Adrenal gland (tissue), 12 donors: Measurements from ENCODE around the gene RBFOX1. TPM values are rescaled to one million over a fixed set of nuclear protein-coding genes. Genes with fewer than 3 reads are reported as not detected.

Source experiments
- DNase-seq, 7 donors: peaks; one replicate each; pipeline ENCODE4 v3.0.0-alpha.2; 2019 to 2020
- H3K27ac ChIP-seq, 5 donors: fragments of 200-600 bp; sonication (generic) in 4 of 5; 1 replicate in 3 of 5; 2 replicates in 2 of 5; pipeline versions ENCODE4 v1.5.1 to v1.8.0; 2016 to 2020; ENCODE audit warnings: mild to moderate bottlenecking in 1 of 5
- H3K27me3 ChIP-seq: fragments of 200-600 bp; 2 replicates; pipeline ENCODE4 v1.8.0; 2021
- H3K36me3 ChIP-seq, 2 donors: fragments of 200-600 bp; replicated peaks in 1 of 2; 1 replicate in 1 of 2; 2 replicates in 1 of 2; pipeline versions ENCODE4 v1.5.1 to v1.8.0; 2018 to 2022
- H3K4me1 ChIP-seq, 2 donors: fragments of 200-600 bp; replicated peaks in 1 of 2; 1 replicate in 1 of 2; 2 replicates in 1 of 2; pipeline versions ENCODE4 v1.5.1 to v1.8.0; 2018 to 2021
- H3K4me3 ChIP-seq, 4 donors: fragments of 200-600 bp; sonication (generic) in 3 of 4; one replicate each; pipeline ENCODE4 v1.5.1; 2016 to 2018
- H3K9me3 ChIP-seq, 3 donors: fragments of 200-600 bp; sonication (generic) in 1 of 3; replicated peaks in 1 of 3; 1 replicate in 2 of 3; 2 replicates in 1 of 3; pipeline versions ENCODE4 v1.5.1 to v1.8.0; 2016 to 2021
- POLR2A ChIP-seq, 2 donors: fragments of 450-650 bp; IDR thresholded peaks; one replicate each; pipeline ENCODE4 v1.6.1; 2017; ENCODE audit warnings: antibody characterized with exemption in 2 of 2, mild to moderate bottlenecking in 2 of 2, moderate library complexity in 1 of 2
- WGBS, 4 donors: extraction: QIAGEN DNeasy Blood & Tissue Kit in 2 of 4; methylation state at CpG; one replicate each; pipeline versions ENCODE4 v1.1.5 to v1.1.7; 2013 to 2017; 5-methylcytosine and 5-hydroxymethylcytosine counted together
- intact Hi-C, 2 donors: fragments of 100-400 bp; cut with DNase I; formaldehyde crosslinking; loops; one replicate each; pipeline versions ENCODE4 v1.14.1 to v1.15.0; 2022 to 2023
- polyA plus RNA-seq, 3 donors: library from polyadenylated mRNA; stranded (reverse); fragments of 200-250 nt in 2 of 3; fragments of 350-450 nt in 1 of 3; fragmentation: Illumina TruSeq in 1 of 3; extraction: RNeasy Lipid Tissue Mini Kit (QIAGEN cat#74804) in 1 of 3; gene quantifications; one replicate each; pipeline ENCODE4 v1.2.3, GENCODE V29; 2013 to 2014
- total RNA-seq, 9 donors: library from RNA; depleted of rRNA in 4 of 9; stranded (reverse); fragments of >200 nt in 4 of 9; fragments of 120-200 nt in 1 of 9; fragmentation: NEBNext Ultra II Directional in 1 of 9; extraction: Animal tissue kit (Norgen Biotek cat#: 25700) in 1 of 9; gene quantifications; one replicate each; pipeline versions ENCODE4 v1.1.0 to v1.2.4, GENCODE V29; 2013 to 2023
- TF ChIP-seq, protein P1 (sequence below), 6 experiments: fragments of 450-650 bp in 4 of 6; fragments of 200-600 bp in 2 of 6; sonication (generic) in 1 of 6; IDR thresholded peaks; 1 replicate in 5 of 6; 2 replicates in 1 of 6; pipeline versions ENCODE4 v1.5.1 to v1.8.0; 2016 to 2021; ENCODE audit warnings: antibody characterized with exemption in 6 of 6, mild to moderate bottlenecking in 2 of 6, moderate library complexity in 1 of 6
- donor health status: healthy with polysubstance abuse.
- donor health status: Bipolar disorder and iron deficiency.
- donor health status: DM: yes; HTN: yes; CAD: no.
- donor health status: DM: no; HTN: no; CAD: no.
- donor health status: DM: no; HTN: no; CAD: no.
- donor health status: DM: yes; HTN: yes; CAD: no.

RBFOX1 gene
- total and polyA plus RNA-seq, 12 donors, result 0.19 to 6.3 (median 0.71) TPM; not detected in 4

DNA sequence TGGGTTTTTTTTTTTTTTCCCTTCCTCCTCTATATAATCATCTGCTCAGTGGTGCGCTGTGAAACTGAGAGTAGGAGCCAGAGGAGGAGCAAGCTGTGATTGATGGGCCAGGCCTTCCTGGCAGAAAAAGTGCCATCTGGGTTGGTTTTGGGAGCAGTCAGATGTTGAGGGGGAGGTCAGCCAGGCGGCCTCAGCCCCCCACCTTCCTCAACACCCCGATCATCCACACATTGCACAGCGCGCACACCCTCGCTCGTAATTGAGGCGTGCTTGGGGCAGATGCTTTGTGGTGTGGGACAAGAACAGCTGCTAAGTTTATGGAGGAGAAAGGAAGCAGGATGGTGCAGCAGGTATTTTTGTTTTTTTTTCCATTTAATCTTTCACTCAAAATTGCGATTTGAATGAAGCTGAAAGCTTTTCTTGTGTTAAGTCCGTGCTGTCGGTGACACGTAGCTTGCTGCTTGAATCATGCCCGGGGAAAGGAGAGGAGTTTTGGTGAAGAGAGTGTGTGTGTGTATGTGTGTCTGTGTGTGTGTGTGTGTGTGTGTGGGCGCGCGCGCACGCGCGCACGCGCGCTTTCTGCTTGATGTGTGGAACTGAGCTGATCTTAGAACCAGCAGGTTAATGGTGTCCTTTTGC lies 177.4 kb downstream of the RBFOX1 start:
- Histone ChIP-seq H3K9me3 (no peaks in the 10 kb centered on the region), H3K27me3 (no peaks in the 10 kb centered on the region), H3K4me1 (no peaks in the 10 kb centered on the region), H3K27ac (no peak overlapping the region), H3K36me3 (no peaks in the 10 kb centered on the region), H3K4me3 (no peak overlapping the region)
- intact Hi-C loops, result no loop called here
- TF ChIP-seq, protein P1, sequence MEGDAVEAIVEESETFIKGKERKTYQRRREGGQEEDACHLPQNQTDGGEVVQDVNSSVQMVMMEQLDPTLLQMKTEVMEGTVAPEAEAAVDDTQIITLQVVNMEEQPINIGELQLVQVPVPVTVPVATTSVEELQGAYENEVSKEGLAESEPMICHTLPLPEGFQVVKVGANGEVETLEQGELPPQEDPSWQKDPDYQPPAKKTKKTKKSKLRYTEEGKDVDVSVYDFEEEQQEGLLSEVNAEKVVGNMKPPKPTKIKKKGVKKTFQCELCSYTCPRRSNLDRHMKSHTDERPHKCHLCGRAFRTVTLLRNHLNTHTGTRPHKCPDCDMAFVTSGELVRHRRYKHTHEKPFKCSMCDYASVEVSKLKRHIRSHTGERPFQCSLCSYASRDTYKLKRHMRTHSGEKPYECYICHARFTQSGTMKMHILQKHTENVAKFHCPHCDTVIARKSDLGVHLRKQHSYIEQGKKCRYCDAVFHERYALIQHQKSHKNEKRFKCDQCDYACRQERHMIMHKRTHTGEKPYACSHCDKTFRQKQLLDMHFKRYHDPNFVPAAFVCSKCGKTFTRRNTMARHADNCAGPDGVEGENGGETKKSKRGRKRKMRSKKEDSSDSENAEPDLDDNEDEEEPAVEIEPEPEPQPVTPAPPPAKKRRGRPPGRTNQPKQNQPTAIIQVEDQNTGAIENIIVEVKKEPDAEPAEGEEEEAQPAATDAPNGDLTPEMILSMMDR (IDR thresholded peaks at IDR 0.05), result no peak
- no peak for TF ChIP-seq POLR2A (IDR thresholded peaks at IDR 0.05)
- no peak for DNase-seq
- WGBS, 4 donors, result 53 to 80% (median 72%) methylated on average over 22 to 23 of the region's 23 CpGs

DNA sequence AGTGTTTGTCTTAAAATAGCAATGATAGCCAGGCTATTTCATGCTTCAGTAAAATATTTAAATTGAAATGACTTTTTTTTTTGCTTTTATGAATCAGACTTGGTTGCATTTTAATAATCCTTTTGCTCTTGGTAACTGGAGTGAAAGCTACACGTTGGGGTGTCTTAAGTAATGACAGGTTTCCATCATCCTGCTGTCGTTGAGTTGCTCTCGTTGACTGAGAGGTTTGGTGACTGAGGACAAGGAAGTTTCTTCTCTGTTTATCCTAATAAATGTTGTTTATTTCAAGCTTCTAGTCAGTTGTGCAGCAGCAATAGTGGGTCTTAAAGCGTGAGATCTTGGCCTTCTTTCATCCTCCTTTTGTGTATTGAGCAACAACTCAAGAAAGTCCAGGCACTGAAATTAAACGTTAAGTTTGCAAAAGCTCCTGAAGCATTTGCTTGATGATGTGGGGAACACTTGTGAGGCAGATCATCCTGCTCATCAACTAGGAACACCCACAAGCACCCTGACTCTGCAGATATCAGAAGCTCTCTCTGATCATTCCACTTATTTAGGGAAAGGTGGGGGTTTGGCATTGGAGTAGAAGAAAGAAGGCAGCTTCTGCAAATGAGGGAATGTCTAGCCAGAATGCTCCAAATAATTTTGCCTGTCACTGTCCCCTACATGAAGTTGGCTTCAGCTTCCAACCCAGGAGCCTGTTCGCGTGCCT lies 179.1 kb downstream of the RBFOX1 start:
- intact Hi-C loops, result no loop called here
- 68 to 78% (median 76%) methylated on average over 7 of the region's 7 CpGs for whole genome bisulfite sequencing, 4 donors
- H3K4me1 ChIP-seq, result no peaks in the 10 kb centered on the region
- DNase-seq, result no peak
- TF ChIP-seq, protein P1 (IDR thresholded peaks at IDR 0.05), result no peak
- no peak for TF ChIP-seq POLR2A (IDR thresholded peaks at IDR 0.05)
- H3K27me3 ChIP-seq, result no peaks in the 10 kb centered on the region
- no peaks in the 10 kb centered on the region for H3K9me3 ChIP-seq
- H3K36me3 ChIP-seq, result no peaks in the 10 kb centered on the region
- no peak overlapping the region for H3K4me3 ChIP-seq
- H3K27ac ChIP-seq, result no peak overlapping the region

DNA sequence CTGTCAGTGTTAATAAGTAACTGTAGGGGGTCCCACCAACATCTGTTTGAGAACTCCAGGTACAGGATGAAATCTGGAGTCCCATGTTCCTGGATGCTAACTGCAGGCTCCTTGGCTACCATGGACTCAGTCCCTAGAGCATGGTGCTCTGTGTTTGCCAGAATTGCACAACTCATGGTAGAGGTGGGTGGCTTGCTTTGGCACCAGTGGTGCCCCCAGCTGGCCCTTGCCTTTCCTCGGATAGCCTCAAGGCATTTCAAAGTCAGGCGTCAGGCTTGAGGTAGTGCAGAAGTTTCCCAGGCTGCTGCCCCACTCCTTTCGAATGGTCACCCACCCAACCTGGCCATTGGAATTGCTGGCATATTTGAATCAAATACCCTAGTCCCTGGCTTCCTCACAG lies 179.9 kb downstream of the RBFOX1 start:
- TF ChIP-seq POLR2A (IDR thresholded peaks at IDR 0.05), result no peak
- TF ChIP-seq, protein P1 (IDR thresholded peaks at IDR 0.05), result no peak
- no peak for DNase-seq
- Histone ChIP-seq H3K27me3 (no peaks in the 10 kb centered on the region), H3K9me3 (no peaks in the 10 kb centered on the region), H3K36me3 (no peaks in the 10 kb centered on the region), H3K4me1 (no peaks in the 10 kb centered on the region), H3K27ac (no peak overlapping the region), H3K4me3 (no peak overlapping the region)
- WGBS, 4 donors, result 54 to 63% (median 59%) methylated on average over 3 of the region's 3 CpGs
- intact Hi-C loops, result no loop called here

DNA sequence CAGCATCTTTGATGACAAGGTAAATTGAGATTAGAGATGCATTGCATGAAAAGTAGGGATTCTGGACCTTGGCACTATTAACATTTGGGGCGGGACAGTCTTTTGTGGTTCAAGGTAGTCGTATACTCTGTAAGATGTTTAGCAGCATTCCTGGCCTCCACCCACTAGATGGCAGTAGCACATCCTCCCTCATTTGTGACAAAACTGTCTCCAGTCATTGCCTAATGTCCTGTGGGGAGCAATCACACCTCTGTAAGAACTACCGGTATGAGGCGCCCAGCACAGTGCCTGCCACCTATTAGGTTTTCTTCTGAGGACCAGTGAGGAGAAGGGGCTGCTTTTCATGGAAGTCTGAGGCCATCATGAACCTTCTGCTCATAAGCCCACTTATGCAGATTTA lies 180.8 kb downstream of the RBFOX1 start:
- H3K4me3 ChIP-seq, result no peak overlapping the region
- H3K36me3 ChIP-seq, result no peaks in the 10 kb centered on the region
- DNase-seq, result no peak
- H3K27ac ChIP-seq, result no peak overlapping the region
- H3K4me1 ChIP-seq, result no peaks in the 10 kb centered on the region
- H3K27me3 ChIP-seq, result no peaks in the 10 kb centered on the region
- WGBS, 4 donors, result 67 to 79% (median 73%) methylated on average over 4 of the region's 4 CpGs
- H3K9me3 ChIP-seq, result no peaks in the 10 kb centered on the region
- TF ChIP-seq POLR2A (IDR thresholded peaks at IDR 0.05), result no peak
- TF ChIP-seq, protein P1 (IDR thresholded peaks at IDR 0.05), result peak in 1 of 6 experiments; percentile 3
- intact Hi-C loops, result no loop called here
